ENCODE data around the gene PPP1R13B. TPM values are rescaled to one million over a fixed set of nuclear protein-coding genes. Genes with fewer than 3 reads are reported as not detected.

The PPP1R13B gene
- polyA plus RNA-seq, 1 of the 3 experiments (the other 2 are of a cell fraction), result 5.7 TPM

- Histone ChIP-seq H2AFZ (ENCODE audit: low read depth) (no peak overlapping the region), H3K79me2 (ENCODE audit: insufficient read depth) (peaks cover 6% of the 10 kb centered on the region; the same call in 1 of the 2 replicates), H3K9me2 (no peaks in the 10 kb centered on the region), H3K4me1 (ENCODE audit: control insufficient read depth in 1 of 2, insufficient read depth in 2 of 2, low read depth in 1 of 2, low read length in 1 of 2) (no peaks in the 10 kb centered on the region; a peak in 1 of 4 replicates), H3K27me3 (ENCODE audit: insufficient read depth) (no peaks in the 10 kb centered on the region), H3K36me3 (replicated peaks in 1 of 2; ENCODE audit: control insufficient read depth in 1 of 2, insufficient read depth in 2 of 2, low read length in 1 of 2) (peaks cover 6 to 46% of the 10 kb centered on the region in 2 experiments), H3K4me2 (no peak overlapping the region), H3K9ac (no peak overlapping the region), H3K27ac (ENCODE audit: low read depth in 2 of 2, low read length in 1 of 2) (no peak overlapping the region), H3K9me3 (no peaks in the 10 kb centered on the region), H3F3A (replicated peaks; ENCODE audit: insufficient read depth) (no peaks in the 10 kb centered on the region), H3K4me3 (ENCODE audit: low read depth in 2 of 2, low read length in 1 of 2) (no peak overlapping the region), H4K20me1 (ENCODE audit: insufficient read depth) (no peaks in the 10 kb centered on the region)
- ChIA-PET POLR2A (no interaction called here), CTCF (no interaction called here)
- TF ChIP-seq ELF1 (IDR thresholded peaks at IDR 0.05) (no peak), CTCF (IDR thresholded peaks at IDR 0.05) (no peak), NRF1 (IDR thresholded peaks at IDR 0.05; ENCODE audit: low read depth, low read length) (no peak), MAX (IDR thresholded peaks at IDR 0.05; ENCODE audit: low read depth) (no peak), USF2 (IDR thresholded peaks at IDR 0.05; ENCODE audit: borderline replicate concordance, low read depth, low read length) (no peak), RAD21 (IDR thresholded peaks at IDR 0.05; ENCODE audit: low read length) (no peak)
- 92% methylated on average over 12 of the region's 12 CpGs for WGBS (ENCODE audit: low lambda C conversion rate)
- DNase-seq, result no peak
These were observed 118.7 kb downstream of the PPP1R13B start for GRCh38 chr14:103728721-103729120.

GRCh38 chr14:103728141-103728540 is 119.2 kb downstream of the PPP1R13B start:
- Histone ChIP-seq H3K4me1 (ENCODE audit: control insufficient read depth in 1 of 2, insufficient read depth in 2 of 2, low read depth in 1 of 2, low read length in 1 of 2) (no peaks in the 10 kb centered on the region; a peak in 1 of 4 replicates), H3K9ac (no peak overlapping the region), H3K27ac (ENCODE audit: low read depth in 2 of 2, low read length in 1 of 2) (no peak overlapping the region), H3K9me3 (no peaks in the 10 kb centered on the region), H2AFZ (ENCODE audit: low read depth) (no peak overlapping the region), H4K20me1 (ENCODE audit: insufficient read depth) (no peaks in the 10 kb centered on the region), H3K79me2 (ENCODE audit: insufficient read depth) (peaks cover 11% of the 10 kb centered on the region; the same call in 1 of the 2 replicates), H3K9me2 (no peaks in the 10 kb centered on the region), H3K27me3 (ENCODE audit: insufficient read depth) (no peaks in the 10 kb centered on the region), H3K4me2 (no peak overlapping the region), H3K4me3 (ENCODE audit: low read depth in 2 of 2, low read length in 1 of 2) (no peak overlapping the region), H3K36me3 (replicated peaks in 1 of 2; ENCODE audit: control insufficient read depth in 1 of 2, insufficient read depth in 2 of 2, low read length in 1 of 2) (peaks cover under 1 to 40% of the 10 kb centered on the region in 2 experiments), H3F3A (replicated peaks; ENCODE audit: insufficient read depth) (no peaks in the 10 kb centered on the region)
- ChIA-PET CTCF (no interaction called here), POLR2A (no interaction called here)
- TF ChIP-seq EZH2phosphoT487 (IDR thresholded peaks at IDR 0.05; ENCODE audit: borderline replicate concordance, low read depth) (no peak), MAX (IDR thresholded peaks at IDR 0.05; ENCODE audit: low read depth) (no peak), ZBTB33 (IDR thresholded peaks at IDR 0.05; ENCODE audit: borderline replicate concordance, low read depth) (no peak), USF2 (IDR thresholded peaks at IDR 0.05; ENCODE audit: borderline replicate concordance, low read depth, low read length) (no peak), FOXJ3 (CRISPR knock-in tag; IDR thresholded peaks at IDR 0.05) (no peak), FOXM1 (IDR thresholded peaks at IDR 0.05; ENCODE audit: low read depth) (no peak), CHD2 (IDR thresholded peaks at IDR 0.05; ENCODE audit: low read length, partially characterized antibody) (no peak), YY1 (IDR thresholded peaks at IDR 0.05; ENCODE audit: low read depth) (no peak), RCOR1 (IDR thresholded peaks at IDR 0.05; ENCODE audit: low read length) (no peak), MEF2A (IDR thresholded peaks at IDR 0.05; ENCODE audit: borderline replicate concordance, low read depth) (no peak), NFIC (IDR thresholded peaks at IDR 0.05; ENCODE audit: borderline replicate concordance) (no peak), MXI1 (IDR thresholded peaks at IDR 0.05; ENCODE audit: low read depth, low read length) (no peak), CTCF (IDR thresholded peaks at IDR 0.05) (no peak), GATA2 (CRISPR knock-in tag; IDR thresholded peaks at IDR 0.05) (no peak)
- 89% methylated on average over 7 of the region's 19 CpGs for WGBS (ENCODE audit: low lambda C conversion rate)
- DNase-seq, result no peak
